HEK293 (cell line): ENCODE data around the gene IL1RL2.

ENCODE experiments used
- SCRT2 ChIP-seq: fragments of 450-650 bp; formaldehyde crosslinking; IDR thresholded peaks from 2 replicates; pipeline ENCODE4 v1.5.1; 2016; ENCODE audit warnings: missing biosample characterization, missing genetic modification characterization
- TCF7L2 ChIP-seq: IDR thresholded peaks from 2 replicates; pipeline ENCODE4 v1.6.1; 2011; ENCODE audit warnings: low read depth, mild to moderate bottlenecking, inconsistent platforms, low read length, moderate library complexity, borderline replicate concordance
- ZBTB26 ChIP-seq: fragments of 450-650 bp; formaldehyde crosslinking; optimal IDR thresholded peaks from 2 replicates; pipeline ENCODE3; 2016; ENCODE audit warnings: missing biosample characterization, mild to moderate bottlenecking, missing genetic modification characterization
- ZNF121 ChIP-seq: fragments of 450-650 bp; formaldehyde crosslinking; IDR thresholded peaks from 2 replicates; pipeline ENCODE4 v1.5.1; 2016; ENCODE audit warnings: missing biosample characterization, missing genetic modification characterization
- ZNF169 ChIP-seq: fragments of 450-650 bp; formaldehyde crosslinking; IDR thresholded peaks from 2 replicates; pipeline ENCODE4 v1.5.1; 2016; ENCODE audit warnings: missing biosample characterization, missing genetic modification characterization
- ZNF449 ChIP-seq: fragments of 450-650 bp; formaldehyde crosslinking; IDR thresholded peaks from 2 replicates; pipeline ENCODE4 v1.5.1; 2017; ENCODE audit warnings: missing biosample characterization, mild to moderate bottlenecking, missing genetic modification characterization, moderate library complexity
- ZNF704 ChIP-seq: fragments of 450-650 bp; formaldehyde crosslinking; IDR thresholded peaks from 2 replicates; pipeline ENCODE4 v1.5.1; 2016; ENCODE audit warnings: missing biosample characterization, missing genetic modification characterization

GRCh38 chr2:102176172-102176571 is 10.7 kb upstream of the IL1RL2 start:
- TF ChIP-seq ZNF449 (no peak), ZNF169 (no peak), ZNF704 (no peak), ZBTB26 (tag by site-specific recombination) (no peak), TCF7L2 (no peak), SCRT2 (tag by site-specific recombination) (no peak), ZNF121 (no peak)
